ENCODE measurements around the gene PIM1.
"Not testable (repeated sequence)": the region's sequence is repeated elsewhere in the genome, so short reads cannot be mapped to it uniquely, and the experiment has no call there.

DNA sequence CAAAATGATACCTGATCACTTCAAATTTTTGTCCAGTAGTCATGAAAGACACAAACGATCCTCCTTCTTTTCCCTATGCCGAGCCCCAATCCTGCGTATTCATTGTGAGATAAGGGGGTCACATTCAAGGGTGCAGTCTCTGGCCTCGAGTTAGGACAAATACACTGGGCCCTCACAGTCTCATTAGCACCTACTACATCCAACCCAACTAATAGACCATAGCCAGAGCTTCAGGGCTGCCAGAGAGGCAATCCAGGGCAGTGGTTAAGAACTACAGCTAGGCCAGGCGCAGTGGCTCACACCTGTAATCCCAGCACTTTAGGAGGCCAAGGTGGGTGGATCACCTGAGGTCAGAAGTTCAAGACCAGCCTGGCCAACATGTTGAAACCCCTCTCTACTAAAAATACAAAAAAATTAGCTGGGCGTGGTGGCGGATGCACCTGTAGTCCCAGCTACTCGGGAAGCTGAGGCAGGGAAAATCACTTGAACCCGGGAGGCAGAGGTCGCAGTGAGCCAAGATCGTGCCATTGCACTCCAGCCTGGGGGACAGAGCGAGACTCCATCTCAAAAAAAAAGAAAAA lies 41.0 kb upstream of the PIM1 start:
- not testable (repeated sequence) for TF ChIP-seq POLR2AphosphoS5 (IDR thresholded peaks at IDR 0.05; ENCODE audit: low read depth, low read length); TAF1 (IDR thresholded peaks at IDR 0.05; ENCODE audit: low read depth, low read length); POLR2A (IDR thresholded peaks at IDR 0.05; ENCODE audit: low read depth, low read length); SPI1 (IDR thresholded peaks at IDR 0.05; ENCODE audit: low read depth, low read length); POU2F2 (IDR thresholded peaks at IDR 0.05; ENCODE audit: low read depth, low read length); PAX5 (IDR thresholded peaks at IDR 0.05; ENCODE audit: insufficient read depth, low read length, severe bottlenecking)
